H9 (cell line): ENCODE measurements around the gene LRRC3B. TPM values are rescaled to one million over a fixed set of nuclear protein-coding genes. Genes with fewer than 3 reads are reported as not detected.

Experiments used
- DNase-seq: peaks from one replicate; pipeline ENCODE4 v3.0.0-alpha.2; 2017
- H2AFZ ChIP-seq: one replicate; pipeline ENCODE4 v1.6.1; 2013; ENCODE audit warnings: mild to moderate bottlenecking, low read length, control low read depth, moderate library complexity
- H2AK5ac ChIP-seq: 2 replicates; pipeline ENCODE4 v1.6.1; 2013; ENCODE audit warnings: low read length, control low read depth, mixed read lengths; ENCODE audit not compliant: insufficient read length
- H2BK120ac ChIP-seq: one replicate; pipeline ENCODE4 v1.6.1; 2013; ENCODE audit warnings: low read depth, mild to moderate bottlenecking, low read length, control low read depth, inconsistent platforms; ENCODE audit not compliant: poor library complexity, severe bottlenecking
- H2BK12ac ChIP-seq: 2 replicates; pipeline ENCODE4 v1.6.1; 2013; ENCODE audit warnings: low read length, control low read depth, mixed read lengths, low read depth; ENCODE audit not compliant: insufficient read length
- H2BK15ac ChIP-seq: 2 replicates; pipeline ENCODE4 v1.6.1; 2013; ENCODE audit warnings: low read depth, low read length, control low read depth
- H2BK20ac ChIP-seq: one replicate; pipeline ENCODE4 v1.6.1; 2013; ENCODE audit warnings: low read depth, mild to moderate bottlenecking, low read length, control low read depth, inconsistent platforms; ENCODE audit not compliant: poor library complexity, severe bottlenecking
- H2BK5ac ChIP-seq: 2 replicates; pipeline ENCODE4 v1.6.1; 2013; ENCODE audit warnings: low read length, control low read depth, mixed read lengths; ENCODE audit not compliant: insufficient read length
- H3K14ac ChIP-seq: 2 replicates; pipeline ENCODE4 v1.6.1; 2013; ENCODE audit warnings: low read length, control low read depth; ENCODE audit not compliant: insufficient read depth
- H3K18ac ChIP-seq: 2 replicates; pipeline ENCODE4 v1.6.1; 2013; ENCODE audit warnings: low read depth, mild to moderate bottlenecking, mixed read lengths, low read length, control low read depth; ENCODE audit not compliant: insufficient read length
- H3K23ac ChIP-seq: 2 replicates; pipeline ENCODE4 v1.6.1; 2013; ENCODE audit warnings: low read length, control low read depth, mixed read lengths, low read depth; ENCODE audit not compliant: insufficient read length
- H3K23me2 ChIP-seq: 2 replicates; pipeline ENCODE4 v1.6.1; 2013; ENCODE audit warnings: low read depth, mild to moderate bottlenecking, mixed read lengths, low read length, control low read depth; ENCODE audit not compliant: insufficient read length, poor library complexity, severe bottlenecking
- H3K27ac ChIP-seq: 2 replicates; pipeline ENCODE4 v1.5.1; 2013; ENCODE audit warnings: low read length, control low read depth, mixed read lengths, low read depth; ENCODE audit not compliant: insufficient read length
- H3K27me3 ChIP-seq: 2 replicates; pipeline ENCODE4 v1.6.1; 2013; ENCODE audit warnings: low read length, control low read depth, inconsistent platforms; ENCODE audit not compliant: insufficient read depth
- H3K4ac ChIP-seq: 2 replicates; pipeline ENCODE4 v1.6.1; 2013; ENCODE audit warnings: low read depth, mild to moderate bottlenecking, control low read depth, inconsistent platforms, low read length, moderate library complexity
- H3K4me1 ChIP-seq: 2 replicates; pipeline ENCODE4 v1.6.1; 2013; ENCODE audit warnings: low read length, control low read depth, inconsistent platforms; ENCODE audit not compliant: insufficient read depth
- H3K4me2 ChIP-seq: 2 replicates; pipeline ENCODE4 v1.6.1; 2013; ENCODE audit warnings: low read length, control low read depth, mixed read lengths; ENCODE audit not compliant: insufficient read length, insufficient read depth
- H3K56ac ChIP-seq: 2 replicates; pipeline ENCODE4 v1.6.1; 2013; ENCODE audit warnings: low read depth, mild to moderate bottlenecking, mixed read lengths, low read length, control low read depth; ENCODE audit not compliant: insufficient read length
- H3K79me1 ChIP-seq: 2 replicates; pipeline ENCODE4 v1.6.1; 2013; ENCODE audit warnings: low read depth, mild to moderate bottlenecking, moderate library complexity, low read length, control low read depth, inconsistent platforms; ENCODE audit not compliant: insufficient read depth, poor library complexity, severe bottlenecking
- H3K79me2 ChIP-seq: 2 replicates; pipeline ENCODE4 v1.6.1; 2013; ENCODE audit warnings: low read length, control low read depth, inconsistent platforms; ENCODE audit not compliant: insufficient read depth
- H3K9ac ChIP-seq: 2 replicates; pipeline ENCODE4 v1.6.1; 2013; ENCODE audit warnings: low read length, control low read depth, mixed read lengths; ENCODE audit not compliant: insufficient read length; ENCODE audit errors: extremely low read depth
- H3K9me3 ChIP-seq: one replicate; pipeline ENCODE4 v1.6.1; 2013; ENCODE audit warnings: low read depth, low read length, inconsistent platforms; ENCODE audit not compliant: control insufficient read depth
- H3T11ph ChIP-seq: one replicate; pipeline ENCODE4 v1.6.1; 2013; ENCODE audit warnings: mild to moderate bottlenecking, low read length, control low read depth, inconsistent platforms
- H4K20me1 ChIP-seq: one replicate; pipeline ENCODE4 v1.6.1; 2013; ENCODE audit not compliant: control insufficient read depth, insufficient read length, insufficient read depth
- H4K5ac ChIP-seq: 2 replicates; pipeline ENCODE4 v1.6.1; 2013; ENCODE audit warnings: low read depth, mild to moderate bottlenecking, mixed read lengths, low read length, control low read depth; ENCODE audit not compliant: insufficient read length
- H4K8ac ChIP-seq: replicated peaks from 2 replicates; pipeline ENCODE4 v1.6.1; 2013; ENCODE audit warnings: low read length, control low read depth, mixed read lengths, low read depth; ENCODE audit not compliant: insufficient read length
- H4K91ac ChIP-seq: 2 replicates; pipeline ENCODE4 v1.6.1; 2013; ENCODE audit warnings: low read depth, mild to moderate bottlenecking, moderate library complexity, mixed read lengths, low read length, control low read depth; ENCODE audit not compliant: insufficient read length
- H3K27ac Mint-ChIP-seq, 3 experiments: 2 replicates in 2 of 3; 3 replicates in 1 of 3; pipeline ENCODE4 v1.8.0; 2020 to 2021; ENCODE audit warnings: mixed read lengths in 3 of 3, mild to moderate bottlenecking in 1 of 3, moderate library complexity in 1 of 3
- H3K27me3 Mint-ChIP-seq: 2 replicates; pipeline ENCODE4 v1.8.0; 2021; ENCODE audit warnings: low read depth, mild to moderate bottlenecking, moderate library complexity, mixed read lengths
- H3K36me3 Mint-ChIP-seq, 3 experiments: 2 replicates in 2 of 3; 3 replicates in 1 of 3; pipeline ENCODE4 v1.8.0; 2020 to 2021; ENCODE audit warnings: low read depth in 3 of 3, mixed read lengths in 3 of 3; ENCODE audit not compliant: insufficient read depth in 1 of 3
- H3K4me1 Mint-ChIP-seq, 2 experiments: 2 replicates each; pipeline ENCODE4 v1.8.0; 2020; ENCODE audit warnings: mixed read lengths in 2 of 2
- H3K4me3 Mint-ChIP-seq, 2 experiments: 2 replicates in 1 of 2; 3 replicates in 1 of 2; pipeline ENCODE4 v1.8.0; 2020 to 2021; ENCODE audit warnings: mild to moderate bottlenecking in 2 of 2, mixed read lengths in 2 of 2, moderate library complexity in 1 of 2
- H3K9me3 Mint-ChIP-seq, 2 experiments: 2 replicates in 1 of 2; 3 replicates in 1 of 2; pipeline ENCODE4 v1.8.0; 2020; ENCODE audit warnings: mild to moderate bottlenecking in 2 of 2, mixed read lengths in 2 of 2, moderate library complexity in 1 of 2
- total RNA-seq: library from RNA; stranded (reverse); gene quantifications from 2 replicates; pipeline ENCODE4 v1.2.1, GENCODE V29; 2021
- TF ChIP-seq, protein P1 (sequence below): fragments of 200-600 bp; sonication (generic); conservative IDR thresholded peaks from 3 replicates; pipeline ENCODE4 v1.8.0; 2021; ENCODE audit warnings: antibody characterized with exemption, mild to moderate bottlenecking

LRRC3B gene
- total RNA-seq, 1 experiment from 2014 or later: 0.35 TPM

DNA sequence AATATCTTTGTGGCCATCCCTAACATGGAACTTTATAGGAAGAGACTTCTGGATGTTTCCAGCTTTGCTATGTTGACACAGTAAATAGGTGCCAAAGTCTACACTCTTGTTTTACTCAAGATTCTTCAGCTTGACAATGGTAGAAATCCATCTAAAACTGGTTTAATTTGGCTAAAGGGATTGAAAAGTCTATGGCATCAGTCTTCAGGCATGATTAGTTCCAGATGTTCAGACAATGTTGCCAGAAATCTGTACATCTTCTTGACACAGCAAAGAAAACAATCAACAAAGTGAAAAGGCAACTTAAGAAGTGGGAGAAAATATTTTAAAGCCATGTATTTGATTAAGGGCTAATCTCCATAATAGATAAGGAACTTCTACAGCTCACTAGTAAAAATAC lies 130.5 kb downstream of the LRRC3B start:
- no peaks in the 10 kb centered on the region for H3K4me1 Mint-ChIP-seq
- no peak overlapping the region for H2BK20ac ChIP-seq
- no peaks in the 10 kb centered on the region for H3K79me2 ChIP-seq
- H3K56ac ChIP-seq: no peak overlapping the region
- H3T11ph ChIP-seq: no peak overlapping the region
- no peak overlapping the region for H2AK5ac ChIP-seq
- no peaks in the 10 kb centered on the region for H3K79me1 ChIP-seq
- no peak overlapping the region for H3K4ac ChIP-seq
- no peak overlapping the region for H2AFZ ChIP-seq
- H4K91ac ChIP-seq: no peak overlapping the region
- H4K8ac ChIP-seq: no peak overlapping the region
- no peaks in the 10 kb centered on the region for H3K4me1 ChIP-seq
- no peak overlapping the region for H2BK15ac ChIP-seq
- H3K36me3 Mint-ChIP-seq: no peaks in the 10 kb centered on the region
- no peak overlapping the region for H3K14ac ChIP-seq
- TF ChIP-seq, protein P1, sequence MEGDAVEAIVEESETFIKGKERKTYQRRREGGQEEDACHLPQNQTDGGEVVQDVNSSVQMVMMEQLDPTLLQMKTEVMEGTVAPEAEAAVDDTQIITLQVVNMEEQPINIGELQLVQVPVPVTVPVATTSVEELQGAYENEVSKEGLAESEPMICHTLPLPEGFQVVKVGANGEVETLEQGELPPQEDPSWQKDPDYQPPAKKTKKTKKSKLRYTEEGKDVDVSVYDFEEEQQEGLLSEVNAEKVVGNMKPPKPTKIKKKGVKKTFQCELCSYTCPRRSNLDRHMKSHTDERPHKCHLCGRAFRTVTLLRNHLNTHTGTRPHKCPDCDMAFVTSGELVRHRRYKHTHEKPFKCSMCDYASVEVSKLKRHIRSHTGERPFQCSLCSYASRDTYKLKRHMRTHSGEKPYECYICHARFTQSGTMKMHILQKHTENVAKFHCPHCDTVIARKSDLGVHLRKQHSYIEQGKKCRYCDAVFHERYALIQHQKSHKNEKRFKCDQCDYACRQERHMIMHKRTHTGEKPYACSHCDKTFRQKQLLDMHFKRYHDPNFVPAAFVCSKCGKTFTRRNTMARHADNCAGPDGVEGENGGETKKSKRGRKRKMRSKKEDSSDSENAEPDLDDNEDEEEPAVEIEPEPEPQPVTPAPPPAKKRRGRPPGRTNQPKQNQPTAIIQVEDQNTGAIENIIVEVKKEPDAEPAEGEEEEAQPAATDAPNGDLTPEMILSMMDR: no peak
- H3K9me3 Mint-ChIP-seq: peaks cover 0 to under 1% of the 10 kb centered on the region in 2 experiments; a peak in 1 of 5 replicates
- no peak overlapping the region for H3K27ac Mint-ChIP-seq
- H3K23ac ChIP-seq: no peak overlapping the region
- H3K27me3 ChIP-seq: no peaks in the 10 kb centered on the region
- no peaks in the 10 kb centered on the region for H4K20me1 ChIP-seq
- H4K5ac ChIP-seq: no peak overlapping the region
- no peaks in the 10 kb centered on the region for H3K9me3 ChIP-seq
- no peaks in the 10 kb centered on the region for H3K27me3 Mint-ChIP-seq
- no peak for DNase-seq
- no peaks in the 10 kb centered on the region for H3K23me2 ChIP-seq
- no peak overlapping the region for H2BK5ac ChIP-seq
- no peak overlapping the region for H3K9ac ChIP-seq
- no peak overlapping the region for H3K27ac ChIP-seq
- no peak overlapping the region for H3K18ac ChIP-seq
- no peak overlapping the region for H2BK12ac ChIP-seq
- no peak overlapping the region for H2BK120ac ChIP-seq
- no peak overlapping the region for H3K4me2 ChIP-seq
- no peak overlapping the region for H3K4me3 Mint-ChIP-seq
